Neural progenitor cell (in vitro differentiated cells): ENCODE measurements around the gene ODF2L.

ENCODE experiments used
- EZH2 ChIP-seq: fragments of 200-600 bp; sonication (generic); IDR thresholded peaks from 2 replicates; pipeline ENCODE4 v1.6.1; 2017; ENCODE audit warnings: antibody characterized with exemption, mild to moderate bottlenecking, moderate library complexity
- TF ChIP-seq, protein P1 (sequence below): fragments of 200-600 bp; sonication (generic); IDR thresholded peaks from 2 replicates; pipeline ENCODE4 v1.5.1; 2017; ENCODE audit warnings: antibody characterized with exemption, mild to moderate bottlenecking

DNA sequence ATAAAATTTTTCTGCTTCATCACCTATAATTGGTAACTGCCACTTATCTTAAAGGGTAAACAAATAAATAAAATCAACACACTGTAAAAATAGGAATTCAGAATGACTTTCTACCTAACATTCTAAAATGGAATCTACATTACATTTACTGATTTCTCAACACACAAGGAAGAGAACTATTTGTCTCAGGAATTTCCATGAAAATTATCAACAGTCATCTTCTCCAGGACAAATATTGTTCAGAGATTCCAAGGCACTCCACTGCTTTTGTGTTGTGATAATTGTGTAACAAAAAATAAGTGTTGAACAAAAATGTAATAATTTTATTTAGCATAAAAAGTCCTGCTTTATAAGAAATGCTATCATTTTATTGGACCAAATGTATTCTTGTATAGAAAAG, 7.3 kb downstream of the ODF2L start:
- TF ChIP-seq, protein P1, sequence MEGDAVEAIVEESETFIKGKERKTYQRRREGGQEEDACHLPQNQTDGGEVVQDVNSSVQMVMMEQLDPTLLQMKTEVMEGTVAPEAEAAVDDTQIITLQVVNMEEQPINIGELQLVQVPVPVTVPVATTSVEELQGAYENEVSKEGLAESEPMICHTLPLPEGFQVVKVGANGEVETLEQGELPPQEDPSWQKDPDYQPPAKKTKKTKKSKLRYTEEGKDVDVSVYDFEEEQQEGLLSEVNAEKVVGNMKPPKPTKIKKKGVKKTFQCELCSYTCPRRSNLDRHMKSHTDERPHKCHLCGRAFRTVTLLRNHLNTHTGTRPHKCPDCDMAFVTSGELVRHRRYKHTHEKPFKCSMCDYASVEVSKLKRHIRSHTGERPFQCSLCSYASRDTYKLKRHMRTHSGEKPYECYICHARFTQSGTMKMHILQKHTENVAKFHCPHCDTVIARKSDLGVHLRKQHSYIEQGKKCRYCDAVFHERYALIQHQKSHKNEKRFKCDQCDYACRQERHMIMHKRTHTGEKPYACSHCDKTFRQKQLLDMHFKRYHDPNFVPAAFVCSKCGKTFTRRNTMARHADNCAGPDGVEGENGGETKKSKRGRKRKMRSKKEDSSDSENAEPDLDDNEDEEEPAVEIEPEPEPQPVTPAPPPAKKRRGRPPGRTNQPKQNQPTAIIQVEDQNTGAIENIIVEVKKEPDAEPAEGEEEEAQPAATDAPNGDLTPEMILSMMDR, result no peak
- TF ChIP-seq EZH2, result no peak
